Right renal cortex interstitium (tissue), 3 donors: ENCODE measurements around the gene PROB1. TPM values are rescaled to one million over a fixed set of nuclear protein-coding genes. Genes with fewer than 3 reads are reported as not detected.
A peak's percentile ranks its signal among the peaks of the same experiment; 100 is the strongest.
"Not testable (repeated sequence)": the region's sequence is repeated elsewhere in the genome, so short reads cannot be mapped to it uniquely, and the experiment has no call there.

Source experiments
- DNase-seq, 3 donors: peaks; one replicate each; pipeline ENCODE4 v3.0.0-alpha.2; 2013; ENCODE audit warnings: low read depth in 3 of 3, low spot score in 2 of 3
- polyA plus RNA-seq, 3 donors: library from polyadenylated mRNA; unstranded; fragments of 120-200 nt; gene quantifications; one replicate each; pipeline ENCODE4 v1.2.1, GENCODE V29; 2013; ENCODE audit not compliant: insufficient read length in 3 of 3

Gene PROB1, protein sequence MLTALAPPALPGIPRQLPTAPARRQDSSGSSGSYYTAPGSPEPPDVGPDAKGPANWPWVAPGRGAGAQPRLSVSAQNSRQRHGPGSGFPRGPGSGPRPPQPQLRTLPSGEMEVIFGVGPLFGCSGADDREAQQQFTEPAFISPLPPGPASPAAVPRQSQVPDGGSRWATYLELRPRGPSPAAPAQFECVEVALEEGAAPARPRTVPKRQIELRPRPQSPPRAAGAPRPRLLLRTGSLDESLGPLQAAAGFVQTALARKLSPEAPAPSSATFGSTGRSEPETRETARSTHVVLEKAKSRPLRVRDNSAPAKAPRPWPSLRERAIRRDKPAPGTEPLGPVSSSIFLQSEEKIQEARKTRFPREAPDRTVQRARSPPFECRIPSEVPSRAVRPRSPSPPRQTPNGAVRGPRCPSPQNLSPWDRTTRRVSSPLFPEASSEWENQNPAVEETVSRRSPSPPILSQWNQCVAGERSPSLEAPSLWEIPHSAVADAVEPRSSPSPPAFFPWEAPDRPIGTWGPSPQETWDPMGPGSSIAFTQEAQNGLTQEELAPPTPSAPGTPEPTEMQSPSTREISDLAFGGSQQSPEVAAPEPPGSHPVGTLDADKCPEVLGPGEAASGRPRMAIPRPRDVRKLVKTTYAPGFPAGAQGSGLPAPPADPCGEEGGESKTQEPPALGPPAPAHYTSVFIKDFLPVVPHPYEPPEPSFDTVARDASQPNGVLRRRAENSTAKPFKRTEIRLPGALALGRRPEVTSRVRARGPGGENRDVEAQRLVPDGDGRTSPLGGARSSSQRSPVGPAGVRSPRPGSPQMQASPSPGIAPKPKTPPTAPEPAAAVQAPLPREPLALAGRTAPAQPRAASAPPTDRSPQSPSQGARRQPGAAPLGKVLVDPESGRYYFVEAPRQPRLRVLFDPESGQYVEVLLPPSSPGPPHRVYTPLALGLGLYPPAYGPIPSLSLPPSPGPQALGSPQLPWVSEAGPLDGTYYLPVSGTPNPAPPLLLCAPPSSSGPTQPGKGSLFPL
- 1 to 10 TPM; 1.7 to 2.0 (median 1.9) TPM for polyA plus RNA-seq

DNA sequence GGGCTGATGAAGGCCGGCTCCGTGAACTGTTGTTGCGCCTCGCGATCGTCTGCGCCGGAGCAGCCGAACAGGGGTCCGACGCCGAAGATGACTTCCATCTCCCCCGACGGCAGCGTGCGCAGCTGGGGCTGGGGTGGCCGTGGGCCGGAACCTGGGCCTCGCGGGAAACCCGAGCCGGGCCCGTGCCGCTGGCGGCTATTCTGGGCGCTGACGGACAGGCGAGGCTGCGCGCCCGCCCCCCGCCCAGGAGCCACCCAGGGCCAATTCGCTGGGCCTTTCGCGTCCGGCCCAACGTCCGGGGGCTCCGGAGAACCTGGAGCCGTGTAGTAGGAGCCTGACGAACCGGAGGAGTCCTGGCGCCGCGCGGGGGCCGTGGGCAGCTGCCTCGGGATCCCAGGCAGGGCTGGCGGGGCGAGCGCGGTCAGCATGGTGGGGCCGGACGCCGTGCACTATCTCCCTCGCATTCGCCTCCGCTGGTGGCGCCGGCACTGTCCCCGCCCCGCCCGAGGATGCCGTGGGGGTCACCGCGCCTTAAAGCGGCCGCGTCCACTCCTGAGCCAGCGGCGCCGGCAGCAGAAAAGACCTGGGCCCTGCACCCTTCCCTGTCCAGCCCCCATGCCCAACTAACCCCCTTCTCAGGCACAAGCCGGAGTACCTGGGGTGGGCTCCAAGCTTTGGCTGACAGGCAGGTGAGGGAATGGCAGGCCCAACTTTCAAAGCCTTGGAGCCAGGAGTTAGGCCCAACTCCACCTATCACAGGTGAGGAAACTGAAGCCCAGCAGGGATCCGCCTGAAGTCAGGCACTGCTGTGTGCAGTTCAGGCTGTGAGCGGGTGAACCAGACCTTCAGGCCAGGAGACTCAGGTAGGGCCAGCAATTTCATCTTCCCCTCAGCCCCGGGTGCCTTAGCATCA is at the start of gene PROB1:
TSS of gene PROB1 (minus strand) at position 451 of the 913 bp plus-strand sequence. CDS start at position 428, 23 bp downstream.
- no peak for DNase-seq

DNA sequence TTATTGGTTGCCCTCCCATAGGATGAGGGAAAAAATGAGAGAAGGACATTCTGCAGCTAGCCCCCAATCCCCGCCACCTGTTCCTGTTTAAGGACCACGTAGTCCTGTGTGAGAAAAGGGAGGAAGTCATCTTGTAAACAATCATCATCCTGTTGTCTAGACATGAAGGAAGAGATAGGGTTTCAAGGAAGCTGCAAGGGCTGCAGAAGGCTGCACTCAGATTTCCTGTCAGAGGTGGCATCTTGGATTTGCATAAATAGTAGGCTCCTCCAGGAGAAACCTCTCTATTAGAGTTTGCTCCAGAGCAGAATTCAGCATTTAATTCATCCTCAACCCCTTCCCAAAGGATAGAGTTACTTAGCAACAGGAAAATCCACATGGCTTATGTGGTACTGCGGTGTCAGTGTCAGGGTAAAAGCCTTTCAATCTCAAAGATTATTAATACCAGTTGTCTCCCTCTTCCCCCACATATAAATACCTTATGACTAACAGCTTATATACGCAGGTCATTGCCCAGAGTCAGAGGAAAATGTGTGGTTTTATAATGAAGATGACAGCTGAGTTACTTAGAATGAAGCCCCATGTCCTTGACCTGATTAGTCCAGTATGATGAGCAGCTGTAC is 49.0 kb upstream of the PROB1 start:
- DNase-seq = no peak

DNA sequence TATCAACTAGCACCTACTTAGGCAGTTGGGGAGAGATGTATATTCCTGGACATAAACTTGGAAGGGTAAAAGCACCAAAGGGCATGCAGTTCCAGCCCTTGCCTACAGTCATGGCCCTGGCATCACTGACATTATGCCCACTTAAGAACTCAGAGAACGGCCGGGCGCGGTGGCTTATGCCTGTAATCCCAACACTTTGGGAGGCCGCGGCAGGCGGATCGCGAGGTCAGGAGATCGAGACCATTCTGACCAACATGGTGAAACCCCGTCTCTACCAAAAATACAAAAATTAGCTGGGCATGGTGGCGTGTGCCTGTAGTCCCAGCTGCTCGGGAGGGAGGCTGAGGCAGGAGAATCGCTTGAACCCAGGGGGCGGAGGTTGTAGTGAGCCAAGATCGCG is 45.5 kb upstream of the PROB1 start:
- DNase-seq = not testable (repeated sequence)

DNA sequence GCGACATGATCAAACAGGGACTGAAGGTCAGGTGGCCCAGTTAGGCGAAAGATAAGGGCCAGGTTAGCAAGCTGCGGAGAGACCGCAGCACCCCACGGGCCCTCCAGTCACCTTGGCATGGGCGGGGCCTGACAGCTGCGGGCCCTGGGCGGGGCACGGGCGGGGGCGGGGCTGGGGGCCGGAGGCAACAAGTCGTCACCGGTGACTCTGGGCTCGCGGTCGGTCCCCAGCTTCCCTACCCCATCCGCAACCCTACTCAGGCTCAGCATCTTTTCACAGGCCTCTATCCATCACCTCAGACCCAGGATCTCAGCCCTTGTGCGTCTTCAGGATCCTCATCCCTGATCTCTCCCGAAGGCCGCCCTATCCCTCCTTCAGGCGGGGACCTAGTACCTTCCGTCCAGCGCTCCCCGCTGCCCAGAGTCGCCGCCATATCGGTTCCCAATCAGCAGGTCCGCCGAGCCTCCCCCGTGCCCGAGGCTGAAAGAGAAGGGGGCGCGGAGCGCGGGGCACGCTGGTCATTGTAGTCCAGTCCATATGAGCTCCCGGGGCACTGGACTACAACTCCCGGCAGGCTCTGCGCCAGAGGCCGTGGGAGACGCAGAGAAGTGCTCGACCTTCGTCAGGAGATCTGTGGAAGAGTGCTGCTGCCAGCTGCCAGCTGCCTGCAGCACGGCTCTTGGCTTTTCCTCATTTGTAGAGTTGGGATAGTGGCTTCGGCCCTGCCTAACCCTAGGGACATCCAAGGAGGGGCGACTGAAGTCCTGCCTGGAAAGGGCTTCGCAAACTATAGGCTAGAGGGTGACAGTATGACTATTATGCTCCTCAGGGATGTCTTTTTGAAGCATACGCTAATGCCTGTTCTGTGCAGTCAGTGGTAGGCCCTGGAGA is 44.4 kb upstream of the PROB1 start, which contains the start of gene DNAJC18:
TSS of gene DNAJC18 (minus strand) at position 513 of the 891 bp plus-strand sequence. CDS start at position 433, 80 bp downstream.
- peak; percentile 86 to 90 (median 87) for DNase-seq

DNA sequence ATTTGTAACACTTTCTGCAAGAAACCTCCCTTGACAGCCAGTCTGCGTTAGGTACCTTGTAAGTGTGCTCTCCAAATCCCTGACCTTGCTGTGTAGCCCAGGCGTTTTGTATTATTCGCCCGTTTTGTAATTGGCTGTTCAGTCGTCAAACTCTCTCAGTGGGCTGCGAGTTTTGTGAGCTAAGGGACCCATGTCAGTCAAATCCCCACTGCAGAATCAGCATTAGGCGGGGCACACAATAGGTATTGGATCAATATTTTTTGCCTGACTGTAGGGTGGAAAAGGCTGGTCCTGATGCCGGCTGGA is 43.8 kb upstream of the PROB1 start:
- DNase-seq = no peak

DNA sequence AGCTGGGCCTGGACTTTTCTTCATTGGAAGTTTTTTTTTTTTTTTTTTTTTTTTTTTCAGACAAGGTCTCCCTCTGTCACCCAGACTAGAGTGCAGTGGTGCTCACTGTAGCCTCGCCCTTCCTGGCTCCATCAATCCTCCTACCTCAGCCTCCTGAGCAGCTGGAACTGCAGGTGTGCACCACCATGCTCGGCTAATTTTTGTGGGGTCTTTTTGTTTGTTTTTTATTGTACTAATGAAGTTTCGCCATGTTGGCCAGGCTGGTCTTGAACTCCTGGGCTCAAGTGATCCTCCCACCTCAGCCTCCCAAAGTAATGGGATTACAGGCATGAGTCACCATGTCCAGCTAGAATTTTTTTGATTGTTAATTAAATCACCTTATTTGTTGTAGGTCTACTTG is 40.8 kb upstream of the PROB1 start:
- no peak for DNase-seq

DNA sequence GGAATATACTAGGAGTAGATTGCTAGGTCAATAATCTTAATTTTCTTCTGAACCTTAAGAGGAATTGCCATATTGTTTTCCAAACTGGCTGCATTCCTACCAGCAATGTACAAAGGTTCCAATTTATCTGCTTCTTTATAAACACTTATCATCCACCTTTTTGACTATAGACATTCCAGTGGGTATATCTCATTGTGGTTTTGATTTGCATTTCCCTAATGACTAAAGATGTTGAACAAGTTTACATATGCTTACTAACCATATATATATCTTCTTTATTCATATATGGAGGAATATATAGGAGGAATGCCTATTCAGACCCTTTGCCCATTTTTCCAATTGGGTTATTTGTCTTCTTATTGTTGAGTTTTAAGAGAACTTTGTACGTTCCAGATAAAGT is 36.8 kb upstream of the PROB1 start:
- DNase-seq = no peak

DNA sequence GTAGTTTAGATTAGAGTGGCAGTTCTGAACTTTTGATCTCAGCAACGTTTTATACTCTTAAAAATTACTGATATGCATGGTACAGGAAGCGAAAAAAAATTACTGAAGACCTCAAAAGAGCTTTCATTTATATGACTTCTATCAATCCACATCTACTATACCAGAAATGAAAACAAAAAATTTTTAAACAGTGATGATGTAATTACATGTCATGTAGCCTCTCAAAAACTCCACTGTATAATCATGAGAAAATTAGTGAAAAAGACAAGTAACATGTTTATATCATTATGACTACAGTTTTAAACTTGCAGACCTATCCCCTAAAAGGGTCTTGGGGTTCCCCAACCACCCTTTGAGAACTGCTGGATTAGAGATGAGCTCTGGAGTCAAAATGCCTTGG is 35.1 kb upstream of the PROB1 start:
- DNase-seq = no peak

DNA sequence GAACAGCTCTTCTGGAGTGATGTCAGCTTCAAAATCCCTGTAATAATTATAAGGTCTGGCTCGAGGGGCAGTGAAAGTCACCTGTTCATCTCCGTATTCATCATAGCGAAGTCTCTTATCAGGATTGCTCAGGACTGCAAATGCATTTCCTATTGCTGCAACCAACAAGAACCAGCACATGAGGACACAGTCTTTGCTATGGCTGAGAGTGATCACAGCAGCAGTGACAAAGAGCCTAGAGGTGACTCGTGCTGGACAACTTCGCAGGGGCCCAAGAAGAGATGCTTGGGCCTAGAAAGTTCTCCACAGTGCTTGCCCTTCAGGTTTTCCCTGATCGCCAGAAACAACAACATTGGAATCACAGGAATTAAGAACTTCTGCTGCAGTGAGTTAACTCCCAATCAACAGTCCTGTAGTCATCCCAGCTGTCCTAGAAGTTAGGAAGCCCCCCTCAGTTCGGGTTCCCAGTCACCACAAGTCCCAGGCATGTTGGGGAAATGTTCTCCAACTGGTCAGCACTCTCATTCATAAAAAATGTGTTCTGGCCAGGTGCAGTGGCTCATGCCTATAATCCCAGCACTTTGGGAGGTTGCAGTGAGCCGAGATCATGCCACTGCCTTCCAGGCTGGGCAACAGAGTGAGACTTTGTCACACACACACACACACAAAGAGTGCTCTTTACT is 31.4 kb upstream of the PROB1 start:
- DNase-seq = no peak

DNA sequence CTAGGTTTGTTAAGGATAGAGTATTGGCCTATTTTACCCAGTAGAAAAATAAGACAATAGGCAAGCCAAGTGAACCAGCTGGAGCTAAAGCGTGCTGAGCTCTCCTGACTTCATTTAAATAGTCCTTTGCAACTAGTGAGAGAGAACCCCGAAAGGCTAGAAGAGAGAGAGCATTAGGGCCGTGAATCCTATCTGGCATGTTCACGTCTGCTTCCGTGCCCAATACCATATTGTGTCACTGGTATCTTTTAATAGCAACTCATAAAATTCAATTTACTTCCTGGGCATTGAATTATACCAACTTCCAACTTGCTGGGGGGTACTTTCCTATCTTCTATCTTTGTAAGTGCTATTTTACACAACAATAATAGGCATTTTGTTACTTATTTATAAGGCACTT is 30.6 kb upstream of the PROB1 start:
- DNase-seq = no peak

DNA sequence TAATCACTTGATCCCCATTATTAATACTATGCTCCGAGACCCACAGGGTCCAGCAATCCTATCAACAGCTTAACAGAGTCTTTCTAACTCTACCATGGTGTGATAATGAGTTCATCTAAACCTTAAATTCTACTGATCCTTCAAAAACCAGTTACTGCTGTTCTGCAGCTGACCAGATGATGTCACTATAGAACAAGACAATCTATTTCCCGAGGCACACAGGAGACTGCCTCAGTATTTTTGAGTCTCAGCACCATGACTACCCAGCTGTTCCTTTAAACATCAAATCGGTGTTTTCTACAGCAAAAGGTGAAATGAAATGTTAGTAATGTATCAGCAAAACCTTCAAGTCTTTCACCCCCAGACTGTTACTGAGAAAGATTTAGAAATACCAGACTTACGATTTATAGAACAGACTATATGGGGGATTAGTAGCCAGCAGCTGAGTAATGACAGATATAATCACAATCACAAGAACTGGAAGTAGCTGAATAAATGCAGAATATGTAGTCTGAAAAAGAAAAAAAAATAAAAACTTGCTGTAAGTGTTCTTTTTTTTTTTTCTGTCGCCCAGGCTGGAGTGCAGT is 27.5 kb upstream of the PROB1 start:
- DNase-seq = peak in 2 of 3 donors; percentile 52 to 65

DNA sequence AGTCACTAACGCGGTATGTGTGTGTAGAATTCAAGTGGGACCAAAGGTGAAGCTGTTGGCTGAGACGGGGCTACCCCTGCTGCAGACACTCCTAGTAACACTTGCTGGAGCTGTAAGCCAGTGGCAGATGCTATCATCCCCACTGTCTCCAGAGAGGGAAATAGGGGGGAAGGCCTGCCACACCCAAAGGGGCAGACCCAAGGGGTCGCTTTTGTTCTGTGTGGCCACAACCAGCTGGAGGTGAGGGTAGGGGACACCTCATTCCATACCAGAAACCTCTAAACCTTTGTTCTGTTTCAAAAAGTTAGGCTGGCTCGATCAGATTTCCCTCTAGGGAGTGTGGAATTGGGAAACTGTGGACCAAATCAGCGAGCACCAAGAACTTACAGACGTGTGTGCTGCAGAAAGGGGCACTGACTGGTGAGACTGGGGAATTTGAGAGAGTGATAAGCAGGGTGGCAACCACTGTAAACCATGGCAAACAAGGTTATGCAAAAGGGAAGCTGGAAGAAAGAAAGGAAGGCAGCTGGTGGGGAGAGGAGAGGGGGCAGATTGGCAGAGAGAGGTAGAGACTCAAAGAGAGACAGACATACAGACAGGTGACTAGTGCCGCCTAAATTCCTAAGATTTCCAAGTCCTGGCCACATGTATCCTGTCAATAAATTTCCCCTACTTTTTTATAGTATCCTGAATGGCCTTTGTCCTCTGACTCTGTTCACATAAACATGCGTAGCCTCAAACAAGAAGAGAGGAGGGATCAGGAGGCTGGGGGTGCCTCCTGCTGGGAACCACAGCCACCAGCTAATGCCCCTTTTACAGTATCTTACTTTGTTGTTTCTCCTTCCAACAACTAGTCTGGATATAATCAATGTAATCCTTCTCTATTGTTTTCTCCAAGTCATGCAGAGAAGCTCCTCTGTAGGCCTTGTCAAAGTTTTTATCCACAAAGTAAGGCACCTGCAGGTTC is 24.6 kb upstream of the PROB1 start:
- no peak for DNase-seq

DNA sequence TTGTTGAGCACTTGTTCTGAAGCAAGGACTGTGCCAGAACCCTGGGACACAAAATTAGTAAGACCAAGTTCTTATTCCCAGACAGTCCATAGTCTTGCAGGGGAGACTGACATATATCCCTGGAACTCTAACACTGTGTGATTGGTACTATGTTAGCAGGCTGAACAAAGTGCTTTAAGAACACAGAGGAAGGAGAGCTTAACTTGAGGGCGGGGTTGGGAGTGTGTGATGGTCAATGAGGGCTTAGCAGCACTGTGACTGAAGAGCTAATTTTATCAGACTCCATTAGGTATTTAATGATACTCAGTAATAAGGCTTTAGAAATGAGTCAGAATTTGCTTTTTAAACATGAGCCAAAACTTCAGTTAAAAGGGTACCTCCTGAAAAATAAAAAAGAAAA is 23.9 kb upstream of the PROB1 start:
- DNase-seq = no peak

DNA sequence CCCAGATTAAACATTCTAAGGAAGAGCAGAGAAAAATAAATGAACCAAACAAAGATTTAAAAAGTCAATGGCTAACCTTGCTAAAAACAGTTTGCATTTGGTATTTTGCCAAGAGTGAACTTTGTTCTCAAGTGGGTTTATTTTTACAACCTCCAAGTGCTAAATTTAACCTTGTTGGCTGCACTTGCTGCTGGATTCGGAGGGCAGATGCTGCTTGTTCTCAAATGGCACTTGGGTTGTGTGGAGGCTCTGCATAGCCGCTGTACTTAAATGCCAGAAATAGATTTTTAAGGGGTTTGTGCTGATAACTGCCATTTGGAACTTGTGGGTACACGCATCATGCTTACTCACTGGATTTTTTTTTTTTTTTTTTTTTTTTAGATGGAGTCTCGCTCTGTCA is 22.3 kb upstream of the PROB1 start:
- no peak for DNase-seq

DNA sequence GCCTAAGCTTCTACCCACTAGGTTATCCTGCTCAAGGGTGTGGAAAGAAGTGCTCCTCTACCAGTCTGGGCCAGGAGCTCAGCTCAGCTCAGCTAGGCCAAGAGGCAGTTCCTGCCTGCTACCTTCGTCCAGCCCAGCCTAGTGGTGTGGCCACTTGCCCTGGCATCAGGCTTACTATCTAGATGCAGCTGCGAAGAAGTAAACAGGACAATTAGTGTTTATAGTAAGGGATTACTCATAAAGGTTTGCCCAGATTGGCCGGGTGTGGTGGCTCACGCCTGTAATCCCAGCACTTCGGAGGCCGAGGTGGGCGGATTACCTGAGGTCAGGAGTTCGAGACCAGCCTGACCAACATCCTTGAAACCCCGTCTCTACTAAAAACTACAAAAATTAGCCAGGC is 21.7 kb upstream of the PROB1 start:
- DNase-seq = no peak

DNA sequence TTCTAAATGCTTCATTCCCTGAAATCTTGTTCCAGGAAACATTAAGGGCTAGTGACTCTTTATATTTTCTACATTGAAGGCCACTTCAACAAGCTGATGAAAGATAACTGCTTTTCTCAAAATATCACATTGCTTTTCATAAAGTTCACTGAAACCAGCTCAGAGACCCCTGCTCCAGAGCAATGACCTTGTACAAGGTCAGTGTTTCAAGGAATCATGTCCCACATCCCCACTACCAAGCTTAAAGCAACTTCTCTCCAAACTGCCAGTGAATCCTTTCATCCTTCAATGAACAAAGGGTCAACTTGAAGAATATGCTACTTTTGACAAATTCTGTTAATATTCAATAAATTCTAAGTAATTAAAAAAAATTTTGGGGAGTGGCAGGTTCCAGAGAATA is 21.0 kb upstream of the PROB1 start:
- no peak for DNase-seq
